ENCODE results near the gene SLC37A1.

SLC37A1 gene

GRCh38 chr21:42530167-42530518, 16.5 kb downstream of the SLC37A1 start:
- no peak for DNase-seq

GRCh38 chr21:42531771-42532170, 18.1 kb downstream of the SLC37A1 start:
- DNase-seq, result no peak

- DNase-seq, result no peak
Observed at GRCh38 chr21:42532466-42533181, 19.0 kb downstream of the SLC37A1 start.

- DNase-seq, result no peak
Observed at GRCh38 chr21:42533306-42533962, 19.8 kb downstream of the SLC37A1 start.

GRCh38 chr21:42533963-42534355, 20.3 kb downstream of the SLC37A1 start:
- DNase-seq, result no peak

GRCh38 chr21:42534421-42535378, 21.0 kb downstream of the SLC37A1 start:
- DNase-seq, result no peak

GRCh38 chr21:42535602-42536171, 22.0 kb downstream of the SLC37A1 start:
- no peak for DNase-seq

- no peak for DNase-seq
Observed at GRCh38 chr21:42536601-42537000, 22.9 kb downstream of the SLC37A1 start.

- no peak for DNase-seq
Observed at GRCh38 chr21:42537106-42537742, 23.6 kb downstream of the SLC37A1 start.

- DNase-seq, result no peak
Observed at GRCh38 chr21:42538479-42539275, 25.0 kb downstream of the SLC37A1 start.

- no peak for DNase-seq
Observed at GRCh38 chr21:42539342-42539741, 25.7 kb downstream of the SLC37A1 start.

- no peak for DNase-seq
Observed at GRCh38 chr21:42539931-42540343, 26.3 kb downstream of the SLC37A1 start.

GRCh38 chr21:42540396-42540795, 26.7 kb downstream of the SLC37A1 start:
- DNase-seq, result no peak

- no peak for DNase-seq
Observed at GRCh38 chr21:42541174-42541573, 27.5 kb downstream of the SLC37A1 start.

GRCh38 chr21:42541618-42542017, 28.0 kb downstream of the SLC37A1 start:
- no peak for DNase-seq

GRCh38 chr21:42542196-42542595, 28.5 kb downstream of the SLC37A1 start:
- no peak for DNase-seq

GRCh38 chr21:42542596-42542995, 28.9 kb downstream of the SLC37A1 start:
- no peak for DNase-seq

GRCh38 chr21:42543106-42543847, 29.6 kb downstream of the SLC37A1 start:
- no peak for DNase-seq

GRCh38 chr21:42544544-42544943, 30.9 kb downstream of the SLC37A1 start:
- no peak for DNase-seq

GRCh38 chr21:42545317-42545716, 31.7 kb downstream of the SLC37A1 start:
- DNase-seq, result no peak

GRCh38 chr21:42545745-42546144, 32.1 kb downstream of the SLC37A1 start:
- no peak for DNase-seq

Data from activated CD4-positive, alpha-beta T cell treated with anti-CD3 and anti-CD28 coated beads, Interleukin-2, amount 50 U/mL, for 16 hours (primary cell).